OCI-LY3 (cell line): ENCODE data around the gene CTSE.

Source experiments
- H2AFZ ChIP-seq: fragments of 200-600, 300-600 bp; shearing (Covaris generic); 2 replicates; pipeline ENCODE4 v1.6.0; 2014; ENCODE audit warnings: antibody characterized with exemption, low read depth, low read length
- H3K27ac ChIP-seq: fragments of 200-600, 300-600 bp; sonication (generic); 2 replicates; pipeline ENCODE4 v1.5.1; 2014; ENCODE audit warnings: mild to moderate bottlenecking, low read length, moderate library complexity, mixed read lengths
- H3K27me3 ChIP-seq: fragments of 200-600, 300-600 bp; sonication (generic); 2 replicates; pipeline ENCODE4 v1.6.1; 2014; ENCODE audit warnings: low read depth, low read length, mixed read lengths
- H3K36me3 ChIP-seq: fragments of 200-600, 300-600 bp; sonication (generic); replicated peaks from 2 replicates; pipeline ENCODE3; 2014; ENCODE audit warnings: low read depth, low read length, mixed read lengths
- H3K4me1 ChIP-seq: fragments of 300-600, 200-600 bp; sonication (generic); 2 replicates; pipeline ENCODE4 v1.6.1; 2014; ENCODE audit warnings: low read length, mixed read lengths
- H3K4me2 ChIP-seq: fragments of 200-600, 300-600 bp; sonication (generic); 2 replicates; pipeline ENCODE4 v1.6.1; 2014; ENCODE audit warnings: low read length, mixed read lengths
- H3K4me3 ChIP-seq: fragments of 300-600, 200-600 bp; sonication (generic); 2 replicates; pipeline ENCODE4 v1.5.1; 2014; ENCODE audit warnings: antibody characterized with exemption, mild to moderate bottlenecking, low read length, moderate library complexity
- H3K79me2 ChIP-seq: fragments of 300-600, 200-600 bp; shearing (Covaris generic); 2 replicates; pipeline ENCODE4 v1.6.1; 2014; ENCODE audit warnings: mild to moderate bottlenecking, low read length, mixed read lengths
- H3K9ac ChIP-seq: fragments of 300-600, 200-600 bp; shearing (Covaris generic); 2 replicates; pipeline ENCODE4 v1.6.0; 2014; ENCODE audit warnings: mild to moderate bottlenecking, low read length, moderate library complexity
- H3K9me3 ChIP-seq: fragments of 200-600, 300-600 bp; shearing (Covaris generic); 2 replicates; pipeline ENCODE4 v1.6.1; 2014; ENCODE audit warnings: low read length, mixed read lengths; ENCODE audit not compliant: insufficient read depth
- H4K20me1 ChIP-seq: fragments of 200-600, 300-600 bp; sonication (generic); 2 replicates; pipeline ENCODE4 v1.6.1; 2016; ENCODE audit warnings: low read length, mixed read lengths; ENCODE audit not compliant: insufficient read depth
- CTCF ChIP-seq: fragments of 200-600, 300-600 bp; sonication (generic); IDR thresholded peaks from 2 replicates; pipeline ENCODE4 v1.5.1; 2014; ENCODE audit warnings: antibody characterized with exemption, low read length, low read depth
- EZH2phosphoT487 ChIP-seq: fragments of 200-600 bp; shearing (Covaris generic); IDR thresholded peaks from 2 replicates; pipeline ENCODE4 v1.6.1; 2018; ENCODE audit warnings: antibody characterized with exemption, mixed run types, low read depth

The CTSE gene

GRCh38 chr1:205975387-205975998 lies 48.2 kb downstream of the CTSE start:
- Histone ChIP-seq H3K4me2 (no peak overlapping the region), H4K20me1 (no peaks in the 10 kb centered on the region), H3K9me3 (no peaks in the 10 kb centered on the region), H3K27ac (no peak overlapping the region), H2AFZ (no peak overlapping the region), H3K79me2 (no peaks in the 10 kb centered on the region), H3K27me3 (no peaks in the 10 kb centered on the region), H3K4me3 (no peak overlapping the region), H3K4me1 (peaks cover 34% of the 10 kb centered on the region), H3K36me3 (no peaks in the 10 kb centered on the region), H3K9ac (no peak overlapping the region)
- no peak for TF ChIP-seq EZH2phosphoT487

- H3K27ac ChIP-seq: no peak overlapping the region
- no peak overlapping the region for H2AFZ ChIP-seq
- no peaks in the 10 kb centered on the region for H3K9me3 ChIP-seq
- no peaks in the 10 kb centered on the region for H3K79me2 ChIP-seq
- no peaks in the 10 kb centered on the region for H4K20me1 ChIP-seq
- H3K9ac ChIP-seq: no peak overlapping the region
- no peaks in the 10 kb centered on the region for H3K36me3 ChIP-seq
- H3K4me2 ChIP-seq: no peak overlapping the region
- no peak overlapping the region for H3K4me3 ChIP-seq
- no peaks in the 10 kb centered on the region for H3K27me3 ChIP-seq
- peaks cover 34% of the 10 kb centered on the region for H3K4me1 ChIP-seq
- TF ChIP-seq CTCF: no peak
- no peak for TF ChIP-seq EZH2phosphoT487
Measured at GRCh38 chr1:205974712-205975111, 49.0 kb downstream of the CTSE start.

- H3K4me1 ChIP-seq: peaks cover 34% of the 10 kb centered on the region
Measured at GRCh38 chr1:205973377-205974232, 50.1 kb downstream of the CTSE start.

GRCh38 chr1:205972491-205973168 lies 51.1 kb downstream of the CTSE start:
- TF ChIP-seq CTCF (no peak), EZH2phosphoT487 (no peak)
- no peaks in the 10 kb centered on the region for H3K79me2 ChIP-seq
- no peaks in the 10 kb centered on the region for H3K9me3 ChIP-seq
- H3K9ac ChIP-seq: no peak overlapping the region
- peaks cover 34% of the 10 kb centered on the region for H3K4me1 ChIP-seq
- no peaks in the 10 kb centered on the region for H4K20me1 ChIP-seq
- no peaks in the 10 kb centered on the region for H3K36me3 ChIP-seq
- H3K27ac ChIP-seq: peak overlapping the region; percentile 50
- peak overlapping the region; percentile 51 for H3K4me2 ChIP-seq
- no peak overlapping the region for H2AFZ ChIP-seq
- H3K4me3 ChIP-seq: peak overlapping the region; percentile 21; the same call in 1 of the 2 replicates
- no peaks in the 10 kb centered on the region for H3K27me3 ChIP-seq

More at GRCh38 chr1:205973377-205974232, 50.1 kb downstream of the CTSE start:
- Histone ChIP-seq H3K4me2 (peak overlapping the region; percentile 51), H4K20me1 (no peaks in the 10 kb centered on the region), H3K9ac (no peak overlapping the region), H2AFZ (no peak overlapping the region), H3K36me3 (no peaks in the 10 kb centered on the region), H3K27me3 (no peaks in the 10 kb centered on the region), H3K27ac (no peak overlapping the region), H3K4me3 (peak overlapping the region; percentile 21; the same call in 1 of the 2 replicates), H3K79me2 (no peaks in the 10 kb centered on the region), H3K9me3 (no peaks in the 10 kb centered on the region)
- TF ChIP-seq CTCF: no peak
- no peak for TF ChIP-seq EZH2phosphoT487
